Natural killer cell treated with Interleukin-12 subunit alpha and Interleukin-12 subunit beta and Interleukin-15 and Interleukin-18, amount 100 ng/mL, for 72 hours (primary cell): ENCODE results near the gene ZNF121. TPM values are rescaled to one million over a fixed set of nuclear protein-coding genes. Genes with fewer than 3 reads are reported as not detected.
"Not testable (repeated sequence)": the region's sequence is repeated elsewhere in the genome, so short reads cannot be mapped to it uniquely, and the experiment has no call there.

Source experiments
- ATAC-seq, 2 donors: fragments of 150-1000 bp; cut with Tn5 transposase in 1 of 2; sonication (Bioruptor Pico), chemical (Tn5 transposase) in 1 of 2; 2 replicates each; pipeline ENCODE4 v1.10.0; 2021
- DNase-seq: peaks from one replicate; pipeline ENCODE4 v3.0.0; 2022; ENCODE audit warnings: low spot score
- H3K27ac Mint-ChIP-seq, 2 donors: 1 replicate in 1 of 2; 2 replicates in 1 of 2; pipeline ENCODE4 v1.8.0; 2022; ENCODE audit warnings: mixed read lengths in 2 of 2, mild to moderate bottlenecking in 1 of 2, moderate library complexity in 1 of 2
- H3K27me3 Mint-ChIP-seq, 2 donors: 1 replicate in 1 of 2; 2 replicates in 1 of 2; pipeline ENCODE4 v1.8.0; 2022; ENCODE audit warnings: mixed read lengths in 2 of 2
- H3K36me3 Mint-ChIP-seq: one replicate; pipeline ENCODE4 v1.8.0; 2022; ENCODE audit warnings: mixed read lengths
- H3K4me1 Mint-ChIP-seq, 2 donors: 1 replicate in 1 of 2; 2 replicates in 1 of 2; pipeline ENCODE4 v1.8.0; 2022; ENCODE audit warnings: low read depth in 2 of 2, mixed read lengths in 2 of 2, mild to moderate bottlenecking in 1 of 2
- H3K4me3 Mint-ChIP-seq: one replicate; pipeline ENCODE4 v1.8.0; 2022; ENCODE audit warnings: mixed read lengths
- H3K9me3 Mint-ChIP-seq: 2 replicates; pipeline ENCODE4 v1.8.0; 2022; ENCODE audit warnings: mixed read lengths
- total RNA-seq, 2 donors: library from RNA; stranded (reverse); gene quantifications; one replicate each; pipeline ENCODE4 v1.2.3, GENCODE V29; 2022

Gene ZNF121
- total RNA-seq = 10 to 100 TPM; 51.1 to 79.2 TPM

- Mint-ChIP-seq H3K4me1 (peaks cover 27 to 29% of the 10 kb centered on the region in 2 donors), H3K27ac (peak within 1 kb of the TSS; percentile 93 to 96), H3K4me3 (peak within 1 kb of the TSS; percentile 96), H3K9me3 (no peaks in the 10 kb centered on the region), H3K36me3 (peaks cover 22% of the 10 kb centered on the region), H3K27me3 (peaks cover 5 to 11% of the 10 kb centered on the region in 2 donors)
- peak; percentile 93 to 94 for ATAC-seq
- DNase-seq = peak; percentile 90
These were observed at the start of gene ZNF121 for GRCh38 chr19:9584073-9584833. TSS of gene ZNF121 (minus strand) at chr19:9584504. CDS start at chr19:9568097, 16,407 bp downstream.

GRCh38 chr19:9627856-9628255 is 43.6 kb upstream of the ZNF121 start:
- H3K9me3 Mint-ChIP-seq = no peaks in the 10 kb centered on the region
- H3K36me3 Mint-ChIP-seq = peaks cover 7% of the 10 kb centered on the region
- no peak for DNase-seq

GRCh38 chr19:9622531-9622930 is 38.2 kb upstream of the ZNF121 start:
- Mint-ChIP-seq H3K9me3 (no peaks in the 10 kb centered on the region), H3K27me3 (no peaks in the 10 kb centered on the region), H3K27ac (no peak overlapping the region), H3K36me3 (peaks cover 12% of the 10 kb centered on the region), H3K4me3 (no peak overlapping the region), H3K4me1 (peaks cover 17 to 19% of the 10 kb centered on the region in 2 donors)
- ATAC-seq = no peak
- DNase-seq = no peak

More at GRCh38 chr19:9627856-9628255, 43.6 kb upstream of the ZNF121 start:
- Mint-ChIP-seq H3K27me3 (no peaks in the 10 kb centered on the region), H3K4me3 (no peak overlapping the region), H3K27ac (no peak overlapping the region), H3K4me1 (peaks cover 0 to 4% of the 10 kb centered on the region in 2 donors)
- no peak for ATAC-seq

GRCh38 chr19:9621156-9622037 is 37.1 kb upstream of the ZNF121 start, which contains the start of gene ZNF561:
TSS of gene ZNF561 (minus strand) at chr19:9621232. CDS start at chr19:9619456, 1,776 bp downstream.
- DNase-seq = peak; percentile 91
- peak within 1 kb of the TSS; percentile 99 for H3K4me3 Mint-ChIP-seq
- ATAC-seq = peak; percentile 96
- peak within 1 kb of the TSS; percentile 100 for H3K27ac Mint-ChIP-seq
- no peaks in the 10 kb centered on the region for H3K27me3 Mint-ChIP-seq
- peaks cover 13% of the 10 kb centered on the region for H3K36me3 Mint-ChIP-seq
- peaks cover 17 to 19% of the 10 kb centered on the region in 2 donors for H3K4me1 Mint-ChIP-seq
- no peaks in the 10 kb centered on the region for H3K9me3 Mint-ChIP-seq

- Mint-ChIP-seq H3K9me3 (no peaks in the 10 kb centered on the region), H3K4me1 (peaks cover 17% of the 10 kb centered on the region in 2 donors), H3K27me3 (no peaks in the 10 kb centered on the region), H3K36me3 (peaks cover 13% of the 10 kb centered on the region), H3K27ac (peak overlapping the region; percentile 100), H3K4me3 (peak overlapping the region; percentile 99)
- DNase-seq (no peak), ATAC-seq (no peak)
These were observed 36.5 kb upstream of the ZNF121 start for GRCh38 chr19:9620842-9621155.

GRCh38 chr19:9615844-9616243 is 31.5 kb upstream of the ZNF121 start:
- Mint-ChIP-seq H3K4me1 (peaks cover 5 to 7% of the 10 kb centered on the region in 2 donors), H3K9me3 (peaks cover under 1% of the 10 kb centered on the region), H3K27ac (no peak overlapping the region), H3K36me3 (peaks cover 39% of the 10 kb centered on the region), H3K27me3 (no peaks in the 10 kb centered on the region), H3K4me3 (no peak overlapping the region)
- ATAC-seq (no peak), DNase-seq (no peak)

- Mint-ChIP-seq H3K4me1 (peaks cover 0 to 2% of the 10 kb centered on the region in 2 donors), H3K9me3 (peaks cover 15% of the 10 kb centered on the region), H3K4me3 (no peak overlapping the region), H3K27me3 (no peaks in the 10 kb centered on the region), H3K27ac (no peak overlapping the region), H3K36me3 (peaks cover 67% of the 10 kb centered on the region)
- DNase-seq (no peak), ATAC-seq (no peak)
These were observed 26.3 kb upstream of the ZNF121 start for GRCh38 chr19:9610484-9611113.

GRCh38 chr19:9608912-9609311 is 24.6 kb upstream of the ZNF121 start:
- H3K4me1 Mint-ChIP-seq = peaks cover 0 to 2% of the 10 kb centered on the region in 2 donors
- H3K9me3 Mint-ChIP-seq = peaks cover 15% of the 10 kb centered on the region
- no peak overlapping the region for H3K27ac Mint-ChIP-seq
- peaks cover 60% of the 10 kb centered on the region for H3K36me3 Mint-ChIP-seq
- DNase-seq (no peak), ATAC-seq (no peak)
- H3K27me3 Mint-ChIP-seq = no peaks in the 10 kb centered on the region
- H3K4me3 Mint-ChIP-seq = no peak overlapping the region

- Mint-ChIP-seq H3K27me3 (peaks cover 8 to 11% of the 10 kb centered on the region in 2 donors), H3K36me3 (peaks cover 11% of the 10 kb centered on the region), H3K9me3 (peaks cover 4% of the 10 kb centered on the region), H3K4me3 (no peak overlapping the region), H3K27ac (no peak overlapping the region), H3K4me1 (no peaks in the 10 kb centered on the region)
- no peak for DNase-seq
- ATAC-seq = no peak
These were observed 12.7 kb upstream of the ZNF121 start for GRCh38 chr19:9597027-9597426.

- DNase-seq = peak; percentile 78
- H3K4me1 Mint-ChIP-seq = peaks cover 9 to 16% of the 10 kb centered on the region in 2 donors
These were observed 2.5 kb upstream of the ZNF121 start for GRCh38 chr19:9586764-9587163.

GRCh38 chr19:9582081-9582725 is 2.1 kb downstream of the ZNF121 start:
- peak overlapping the region; percentile 59 for H3K4me3 Mint-ChIP-seq
- not testable (repeated sequence) for DNase-seq, H3K9me3 Mint-ChIP-seq, H3K27me3 Mint-ChIP-seq, ATAC-seq
- peaks cover 35% of the 10 kb centered on the region for H3K36me3 Mint-ChIP-seq
- H3K27ac Mint-ChIP-seq = peak overlapping the region; percentile 29 to 65
- peaks cover 37 to 41% of the 10 kb centered on the region in 2 donors for H3K4me1 Mint-ChIP-seq

More at GRCh38 chr19:9586764-9587163, 2.5 kb upstream of the ZNF121 start:
- peak in 1 of 2 donors; percentile 49 for ATAC-seq
- Mint-ChIP-seq H3K4me3 (peak overlapping the region; percentile 1), H3K27ac (no peak overlapping the region), H3K9me3 (no peaks in the 10 kb centered on the region), H3K27me3 (peaks cover 14 to 33% of the 10 kb centered on the region in 2 donors), H3K36me3 (peaks cover 7% of the 10 kb centered on the region)

GRCh38 chr19:9580728-9581127 is 3.6 kb downstream of the ZNF121 start:
- no peak for DNase-seq
- no peak for ATAC-seq
- Mint-ChIP-seq H3K27me3 (no peaks in the 10 kb centered on the region), H3K9me3 (peaks cover 6% of the 10 kb centered on the region), H3K4me3 (peak overlapping the region; percentile 67), H3K4me1 (peaks cover 41 to 48% of the 10 kb centered on the region in 2 donors), H3K27ac (peak overlapping the region in 1 of 2 donors; percentile 24), H3K36me3 (peaks cover 49% of the 10 kb centered on the region)

- H3K9me3 Mint-ChIP-seq = peaks cover 29% of the 10 kb centered on the region
- H3K36me3 Mint-ChIP-seq = peaks cover 63% of the 10 kb centered on the region
- no peak overlapping the region for H3K27ac Mint-ChIP-seq
- H3K4me1 Mint-ChIP-seq = peaks cover 11 to 25% of the 10 kb centered on the region in 2 donors
- no peaks in the 10 kb centered on the region for H3K27me3 Mint-ChIP-seq
- H3K4me3 Mint-ChIP-seq = no peak overlapping the region
- DNase-seq (no peak), ATAC-seq (no peak)
These were observed 14.0 kb downstream of the ZNF121 start for GRCh38 chr19:9570255-9570654.
